HepG2 (cell line): ENCODE results near the gene PSORS1C2.

Experiments used
- EZH2 ChIP-seq: conservative IDR thresholded peaks from 2 replicates; pipeline ENCODE4 v1.6.1; 2012; ENCODE audit warnings: mild to moderate bottlenecking, low read depth, low read length, moderate library complexity
- PTBP1 ChIP-seq: fragments of 200-400 bp; formaldehyde crosslinking; IDR thresholded peaks from 2 replicates; pipeline ENCODE4 v1.6.1; 2018; ENCODE audit warnings: low read length, low read depth; ENCODE audit not compliant: poor library complexity, severe bottlenecking
- SETDB1 ChIP-seq: sonication (generic); formaldehyde crosslinking; IDR thresholded peaks from 2 replicates; pipeline ENCODE4 v1.5.1; 2020; ENCODE audit warnings: missing genetic modification reagents, mild to moderate bottlenecking, borderline replicate concordance
- SIN3A ChIP-seq: IDR thresholded peaks from 2 replicates; pipeline ENCODE4 v1.6.1; 2011; ENCODE audit warnings: low read depth, mild to moderate bottlenecking, control low read depth, low read length, borderline replicate concordance
- TCF7 ChIP-seq: sonication (generic); IDR thresholded peaks from 2 replicates; pipeline ENCODE4 v1.6.1; 2016; ENCODE audit warnings: antibody characterized with exemption, low read depth
- ZNF121 ChIP-seq: sonication (generic); formaldehyde crosslinking; IDR thresholded peaks from 2 replicates; pipeline ENCODE4 v1.5.0; 2020; ENCODE audit warnings: mild to moderate bottlenecking, missing genetic modification reagents
- ZNF33A ChIP-seq: sonication (generic); formaldehyde crosslinking; IDR thresholded peaks from 2 replicates; pipeline ENCODE4 v1.5.1; 2020; ENCODE audit warnings: missing genetic modification reagents, mild to moderate bottlenecking, moderate library complexity, borderline replicate concordance
- ZNF543 ChIP-seq: sonication (generic); formaldehyde crosslinking; IDR thresholded peaks from 2 replicates; pipeline ENCODE4 v1.4.0; 2020; ENCODE audit warnings: mild to moderate bottlenecking, missing genetic modification reagents
- ZNF550 ChIP-seq: sonication (generic); formaldehyde crosslinking; IDR thresholded peaks from 2 replicates; pipeline ENCODE4 v1.4.0; 2020; ENCODE audit warnings: mild to moderate bottlenecking, missing genetic modification reagents, borderline replicate concordance
- TF ChIP-seq, protein P1 (sequence below): conservative IDR thresholded peaks from 2 replicates; pipeline ENCODE4 v1.6.1; 2018; ENCODE audit warnings: missing genetic modification reagents
- TF ChIP-seq, protein P2 (sequence below): IDR thresholded peaks from 2 replicates; pipeline ENCODE4 v1.6.1; 2018; ENCODE audit warnings: missing genetic modification reagents

DNA sequence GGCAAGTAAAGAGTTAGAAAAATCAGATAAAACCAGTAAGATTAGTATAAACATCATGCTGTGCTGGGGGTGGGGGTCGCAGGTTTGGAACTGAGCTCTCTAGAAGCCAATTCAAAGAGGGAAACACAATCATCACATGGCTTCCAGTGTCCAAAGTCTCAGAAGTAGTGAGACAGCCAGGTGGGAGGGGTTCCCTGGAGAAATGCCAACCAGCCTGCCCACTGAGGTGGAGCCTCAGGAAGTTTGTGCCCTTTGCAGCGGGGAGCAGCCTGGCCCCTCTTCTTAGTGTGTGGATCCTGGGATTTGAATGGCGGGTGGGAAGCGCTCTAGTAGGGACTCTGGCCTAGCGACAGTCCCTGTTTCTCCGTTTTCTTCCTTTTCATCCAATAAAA lies 47.9 kb downstream of the PSORS1C2 start:
- TF ChIP-seq, protein P1, sequence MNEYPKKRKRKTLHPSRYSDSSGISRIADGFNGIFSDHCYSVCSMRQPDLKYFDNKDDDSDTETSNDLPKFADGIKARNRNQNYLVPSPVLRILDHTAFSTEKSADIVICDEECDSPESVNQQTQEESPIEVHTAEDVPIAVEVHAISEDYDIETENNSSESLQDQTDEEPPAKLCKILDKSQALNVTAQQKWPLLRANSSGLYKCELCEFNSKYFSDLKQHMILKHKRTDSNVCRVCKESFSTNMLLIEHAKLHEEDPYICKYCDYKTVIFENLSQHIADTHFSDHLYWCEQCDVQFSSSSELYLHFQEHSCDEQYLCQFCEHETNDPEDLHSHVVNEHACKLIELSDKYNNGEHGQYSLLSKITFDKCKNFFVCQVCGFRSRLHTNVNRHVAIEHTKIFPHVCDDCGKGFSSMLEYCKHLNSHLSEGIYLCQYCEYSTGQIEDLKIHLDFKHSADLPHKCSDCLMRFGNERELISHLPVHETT: no peak
- TF ChIP-seq ZNF543 (CRISPR knock-in tag) (no peak), EZH2 (no peak), ZNF33A (CRISPR knock-in tag) (no peak), SETDB1 (CRISPR knock-in tag) (no peak), PTBP1 (no peak), SIN3A (no peak), TCF7 (no peak), ZNF121 (no peak), ZNF550 (no peak)
- TF ChIP-seq, protein P2, sequence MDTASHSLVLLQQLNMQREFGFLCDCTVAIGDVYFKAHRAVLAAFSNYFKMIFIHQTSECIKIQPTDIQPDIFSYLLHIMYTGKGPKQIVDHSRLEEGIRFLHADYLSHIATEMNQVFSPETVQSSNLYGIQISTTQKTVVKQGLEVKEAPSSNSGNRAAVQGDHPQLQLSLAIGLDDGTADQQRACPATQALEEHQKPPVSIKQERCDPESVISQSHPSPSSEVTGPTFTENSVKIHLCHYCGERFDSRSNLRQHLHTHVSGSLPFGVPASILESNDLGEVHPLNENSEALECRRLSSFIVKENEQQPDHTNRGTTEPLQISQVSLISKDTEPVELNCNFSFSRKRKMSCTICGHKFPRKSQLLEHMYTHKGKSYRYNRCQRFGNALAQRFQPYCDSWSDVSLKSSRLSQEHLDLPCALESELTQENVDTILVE: no peak
